ENCODE data around the gene ZC3H12A.

The ZC3H12A gene

GRCh38 chr1:37476460-37477197 is 2.2 kb downstream of the ZC3H12A start:
- no peaks in the 10 kb centered on the region for H3K36me3 ChIP-seq (ENCODE audit: control insufficient read depth, insufficient read depth, low read length)
- H3K4me3 ChIP-seq (ENCODE audit: low read depth, low read length), result no peak overlapping the region
- H3K27ac ChIP-seq, result peak overlapping the region; percentile 54
- no peak overlapping the region for H2AFZ ChIP-seq
- no peak overlapping the region for H3K9ac ChIP-seq
- TF ChIP-seq, protein P1, sequence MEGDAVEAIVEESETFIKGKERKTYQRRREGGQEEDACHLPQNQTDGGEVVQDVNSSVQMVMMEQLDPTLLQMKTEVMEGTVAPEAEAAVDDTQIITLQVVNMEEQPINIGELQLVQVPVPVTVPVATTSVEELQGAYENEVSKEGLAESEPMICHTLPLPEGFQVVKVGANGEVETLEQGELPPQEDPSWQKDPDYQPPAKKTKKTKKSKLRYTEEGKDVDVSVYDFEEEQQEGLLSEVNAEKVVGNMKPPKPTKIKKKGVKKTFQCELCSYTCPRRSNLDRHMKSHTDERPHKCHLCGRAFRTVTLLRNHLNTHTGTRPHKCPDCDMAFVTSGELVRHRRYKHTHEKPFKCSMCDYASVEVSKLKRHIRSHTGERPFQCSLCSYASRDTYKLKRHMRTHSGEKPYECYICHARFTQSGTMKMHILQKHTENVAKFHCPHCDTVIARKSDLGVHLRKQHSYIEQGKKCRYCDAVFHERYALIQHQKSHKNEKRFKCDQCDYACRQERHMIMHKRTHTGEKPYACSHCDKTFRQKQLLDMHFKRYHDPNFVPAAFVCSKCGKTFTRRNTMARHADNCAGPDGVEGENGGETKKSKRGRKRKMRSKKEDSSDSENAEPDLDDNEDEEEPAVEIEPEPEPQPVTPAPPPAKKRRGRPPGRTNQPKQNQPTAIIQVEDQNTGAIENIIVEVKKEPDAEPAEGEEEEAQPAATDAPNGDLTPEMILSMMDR (IDR thresholded peaks at IDR 0.05), result no peak
- H3K4me1 ChIP-seq, result peaks cover 2% of the 10 kb centered on the region
- H3K27me3 ChIP-seq (ENCODE audit: control insufficient read depth, insufficient read depth, low read length), result no peaks in the 10 kb centered on the region
- H3K9me3 ChIP-seq (ENCODE audit: control insufficient read depth, low read length), result no peaks in the 10 kb centered on the region
- peak overlapping the region; percentile 43 for H3K4me2 ChIP-seq (ENCODE audit: low read length)
- H3K79me2 ChIP-seq, result no peaks in the 10 kb centered on the region

GRCh38 chr1:37477198-37477931 is 3.0 kb downstream of the ZC3H12A start:
- Histone ChIP-seq H2AFZ (no peak overlapping the region), H3K36me3 (ENCODE audit: control insufficient read depth, insufficient read depth, low read length) (no peaks in the 10 kb centered on the region), H3K27ac (peak overlapping the region; percentile 54), H3K4me2 (ENCODE audit: low read length) (peak overlapping the region; percentile 43), H3K27me3 (ENCODE audit: control insufficient read depth, insufficient read depth, low read length) (no peaks in the 10 kb centered on the region), H3K4me3 (ENCODE audit: low read depth, low read length) (no peak overlapping the region), H3K9me3 (ENCODE audit: control insufficient read depth, low read length) (no peaks in the 10 kb centered on the region), H3K9ac (no peak overlapping the region), H3K79me2 (no peaks in the 10 kb centered on the region), H3K4me1 (peaks cover 2% of the 10 kb centered on the region)
- TF ChIP-seq, protein P1 (IDR thresholded peaks at IDR 0.05), result no peak

DNA sequence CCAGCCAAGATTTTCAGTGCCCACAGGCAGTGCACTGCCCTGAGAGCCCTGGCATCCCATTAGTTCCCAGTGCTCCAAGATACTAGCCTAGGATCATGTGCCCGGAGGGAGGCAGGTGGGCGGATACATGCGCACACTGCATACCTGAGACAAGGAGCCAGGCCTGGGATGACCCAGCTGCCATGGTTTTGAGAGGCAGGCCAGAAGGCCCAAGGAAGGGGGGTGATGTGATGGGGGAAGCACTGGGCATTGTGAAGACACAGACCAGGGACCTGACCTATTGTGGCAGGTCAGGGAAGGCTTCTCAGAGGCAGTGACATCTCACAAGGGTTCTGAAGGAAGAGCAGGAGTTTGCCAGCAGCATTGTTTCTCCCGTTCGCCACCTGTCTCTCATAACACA is 3.6 kb downstream of the ZC3H12A start:
- no peak overlapping the region for H3K9ac ChIP-seq

DNA sequence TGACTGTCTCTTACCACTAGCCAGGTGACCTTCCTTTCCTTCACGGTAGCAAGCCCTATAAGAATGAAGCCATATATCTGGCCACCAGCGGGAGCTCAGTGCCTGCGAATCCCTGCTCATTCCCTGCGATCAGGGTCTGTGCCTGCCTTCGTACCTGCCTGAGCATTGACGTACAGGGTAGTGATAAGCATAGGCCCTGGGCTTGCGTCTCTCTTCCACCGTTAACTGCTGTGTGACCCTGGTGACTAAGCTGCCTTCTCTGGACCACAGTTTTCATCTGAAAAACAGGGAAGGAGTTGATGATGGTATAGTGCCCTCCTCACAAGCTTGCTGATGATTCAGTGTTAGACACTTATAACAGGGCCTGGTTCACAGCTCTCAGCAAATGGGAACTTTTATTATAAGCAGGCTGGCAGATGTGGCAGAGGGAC is 4.1 kb downstream of the ZC3H12A start:
- Histone ChIP-seq H3K36me3 (ENCODE audit: control insufficient read depth, insufficient read depth, low read length) (no peaks in the 10 kb centered on the region), H3K9me3 (ENCODE audit: control insufficient read depth, low read length) (no peaks in the 10 kb centered on the region), H3K4me2 (ENCODE audit: low read length) (no peak overlapping the region), H3K9ac (no peak overlapping the region), H3K4me1 (peaks cover 2% of the 10 kb centered on the region), H3K4me3 (ENCODE audit: low read depth, low read length) (no peak overlapping the region), H3K79me2 (no peaks in the 10 kb centered on the region), H3K27me3 (ENCODE audit: control insufficient read depth, insufficient read depth, low read length) (no peaks in the 10 kb centered on the region), H2AFZ (no peak overlapping the region), H3K27ac (no peak overlapping the region)
- TF ChIP-seq, protein P1 (IDR thresholded peaks at IDR 0.05), result no peak

More for the DNA sequence above, 3.6 kb downstream of the ZC3H12A start:
- TF ChIP-seq, protein P1 (IDR thresholded peaks at IDR 0.05), result no peak
- Histone ChIP-seq H3K27ac (no peak overlapping the region), H3K4me1 (peaks cover 2% of the 10 kb centered on the region), H3K36me3 (ENCODE audit: control insufficient read depth, insufficient read depth, low read length) (no peaks in the 10 kb centered on the region), H3K4me2 (ENCODE audit: low read length) (no peak overlapping the region), H3K4me3 (ENCODE audit: low read depth, low read length) (no peak overlapping the region), H3K27me3 (ENCODE audit: control insufficient read depth, insufficient read depth, low read length) (no peaks in the 10 kb centered on the region), H3K79me2 (no peaks in the 10 kb centered on the region), H2AFZ (no peak overlapping the region), H3K9me3 (ENCODE audit: control insufficient read depth, low read length) (no peaks in the 10 kb centered on the region)
